ENCODE data around the gene TMX4.

The TMX4 gene

GRCh38 chr20:8002056-8002455 lies 17.5 kb downstream of the TMX4 start:
- TF ChIP-seq GATA1 (IDR thresholded peaks at IDR 0.05; ENCODE audit: low read depth, low read length) (no peak), POLR2A (IDR thresholded peaks at IDR 0.05; ENCODE audit: low read length) (no peak)

GRCh38 chr20:8000796-8001195 lies 18.8 kb downstream of the TMX4 start:
- TF ChIP-seq GATA1 (IDR thresholded peaks at IDR 0.05; ENCODE audit: low read depth, low read length): no peak
- no peak for TF ChIP-seq POLR2A (IDR thresholded peaks at IDR 0.05; ENCODE audit: low read length)
- no peak for DNase-seq

More at GRCh38 chr20:8002056-8002455, 17.5 kb downstream of the TMX4 start:
- no peak for DNase-seq

GRCh38 chr20:7996898-7997297 lies 22.7 kb downstream of the TMX4 start:
- no peak for TF ChIP-seq POLR2A (IDR thresholded peaks at IDR 0.05; ENCODE audit: low read length)
- no peak for TF ChIP-seq GATA1 (IDR thresholded peaks at IDR 0.05; ENCODE audit: low read depth, low read length)
- no peak for DNase-seq

- TF ChIP-seq GATA1 (IDR thresholded peaks at IDR 0.05; ENCODE audit: low read depth, low read length): no peak
- TF ChIP-seq POLR2A (IDR thresholded peaks at IDR 0.05; ENCODE audit: low read length): no peak
- DNase-seq: no peak
These were observed 24.8 kb downstream of the TMX4 start for GRCh38 chr20:7994809-7995208.

- TF ChIP-seq GATA1 (IDR thresholded peaks at IDR 0.05; ENCODE audit: low read depth, low read length) (no peak), POLR2A (IDR thresholded peaks at IDR 0.05; ENCODE audit: low read length) (no peak)
- DNase-seq: no peak
These were observed 25.9 kb downstream of the TMX4 start for GRCh38 chr20:7993703-7994102.

- DNase-seq: no peak
- no peak for TF ChIP-seq GATA1 (IDR thresholded peaks at IDR 0.05; ENCODE audit: low read depth, low read length)
These were observed 26.3 kb downstream of the TMX4 start for GRCh38 chr20:7993238-7993637.

- no peak for DNase-seq
- no peak for TF ChIP-seq GATA1 (IDR thresholded peaks at IDR 0.05; ENCODE audit: low read depth, low read length)
- no peak for TF ChIP-seq POLR2A (IDR thresholded peaks at IDR 0.05; ENCODE audit: low read length)
These were observed 29.2 kb downstream of the TMX4 start for GRCh38 chr20:7990385-7990784.

- DNase-seq: no peak
These were observed 30.2 kb downstream of the TMX4 start for GRCh38 chr20:7989379-7989778.

GRCh38 chr20:7985916-7986315 lies 33.6 kb downstream of the TMX4 start:
- TF ChIP-seq POLR2A (IDR thresholded peaks at IDR 0.05; ENCODE audit: low read length) (no peak), GATA1 (IDR thresholded peaks at IDR 0.05; ENCODE audit: low read depth, low read length) (no peak)
- no peak for DNase-seq

More at GRCh38 chr20:7989379-7989778, 30.2 kb downstream of the TMX4 start:
- no peak for TF ChIP-seq GATA1 (IDR thresholded peaks at IDR 0.05; ENCODE audit: low read depth, low read length)
- no peak for TF ChIP-seq POLR2A (IDR thresholded peaks at IDR 0.05; ENCODE audit: low read length)

GRCh38 chr20:7984192-7984591 lies 35.4 kb downstream of the TMX4 start:
- no peak for DNase-seq
- TF ChIP-seq GATA1 (IDR thresholded peaks at IDR 0.05; ENCODE audit: low read depth, low read length): no peak
- TF ChIP-seq POLR2A (IDR thresholded peaks at IDR 0.05; ENCODE audit: low read length): no peak

- no peak for DNase-seq
- TF ChIP-seq POLR2A (IDR thresholded peaks at IDR 0.05; ENCODE audit: low read length) (no peak), GATA1 (IDR thresholded peaks at IDR 0.05; ENCODE audit: low read depth, low read length) (no peak)
These were observed 38.2 kb downstream of the TMX4 start for GRCh38 chr20:7981374-7981773.

- DNase-seq: peak; percentile 3 to 16
- TF ChIP-seq GATA1 (IDR thresholded peaks at IDR 0.05; ENCODE audit: low read depth, low read length) (no peak), POLR2A (IDR thresholded peaks at IDR 0.05; ENCODE audit: low read length) (no peak)
These were observed 39.1 kb downstream of the TMX4 start for GRCh38 chr20:7980332-7981046.

- TF ChIP-seq POLR2A (IDR thresholded peaks at IDR 0.05; ENCODE audit: low read length): no peak
- no peak for TF ChIP-seq GATA1 (IDR thresholded peaks at IDR 0.05; ENCODE audit: low read depth, low read length)
- no peak for DNase-seq
These were observed 41.9 kb downstream of the TMX4 start for GRCh38 chr20:7977709-7978108.

- TF ChIP-seq GATA1 (IDR thresholded peaks at IDR 0.05; ENCODE audit: low read depth, low read length) (no peak), POLR2A (IDR thresholded peaks at IDR 0.05; ENCODE audit: low read length) (no peak)
- no peak for DNase-seq
These were observed 43.6 kb downstream of the TMX4 start for GRCh38 chr20:7975851-7976414.

GRCh38 chr20:7974785-7975435 lies 44.7 kb downstream of the TMX4 start:
- no peak for DNase-seq
- TF ChIP-seq POLR2A (IDR thresholded peaks at IDR 0.05; ENCODE audit: low read length) (no peak), GATA1 (IDR thresholded peaks at IDR 0.05; ENCODE audit: low read depth, low read length) (no peak)

Measured in erythroblast (primary cell).